H1 (cell line): ENCODE results near the gene PRDM2. TPM values are rescaled to one million over a fixed set of nuclear protein-coding genes. Genes with fewer than 3 reads are reported as not detected.

Experiments
- CTCF ChIA-PET: fragments of 300-600 bp; sonication (Branson Sonifier 250); formaldehyde crosslinking; loops from one replicate; lab custom pipeline; 2021; ENCODE audit not compliant: partially characterized antibody; lab: Charles Lee
- POLR2A ChIA-PET: fragments of 300-600 bp; sonication (Branson Sonifier 250); formaldehyde crosslinking; loops from one replicate; lab custom pipeline; 2021; ENCODE audit warnings: inconsistent platforms; ENCODE audit not compliant: partially characterized antibody; lab: Charles Lee
- DNase-seq, 2 experiments: peaks; one replicate each; pipeline versions ENCODE4 v3.0.0 to v3.0.0-alpha.2; 2010 to 2022; ENCODE audit warnings: low spot score in 2 of 2, low read depth in 1 of 2, mixed read lengths in 1 of 2
- FAIRE-seq: peaks from 2 replicates; lab custom pipeline; 2011; peaks lifted over from hg19 to GRCh38; lab: Jason Lieb, UNC
- H2AFZ ChIP-seq: 2 replicates; pipeline ENCODE4 v1.8.1; 2012; ENCODE audit warnings: low read length, inconsistent platforms
- H2AK5ac ChIP-seq: 2 replicates; pipeline ENCODE4 v1.6.1; 2013; ENCODE audit warnings: low read depth, low read length
- H2BK120ac ChIP-seq: replicated peaks from 2 replicates; pipeline ENCODE3; 2013; ENCODE audit warnings: low read depth, low read length, inconsistent platforms
- H2BK12ac ChIP-seq: 2 replicates; pipeline ENCODE4 v1.6.1; 2013; ENCODE audit warnings: low read depth, low read length
- H2BK15ac ChIP-seq: 2 replicates; pipeline ENCODE4 v1.6.1; 2013; ENCODE audit warnings: low read length
- H2BK20ac ChIP-seq: 2 replicates; pipeline ENCODE4 v1.6.1; 2013; ENCODE audit warnings: low read length
- H2BK5ac ChIP-seq: 2 replicates; pipeline ENCODE4 v1.6.1; 2013; ENCODE audit warnings: low read depth, low read length
- H3K14ac ChIP-seq: 2 replicates; pipeline ENCODE4 v1.6.1; 2013; ENCODE audit warnings: inconsistent platforms; ENCODE audit not compliant: insufficient read length
- H3K18ac ChIP-seq: 2 replicates; pipeline ENCODE4 v1.6.1; 2013; ENCODE audit warnings: low read length; ENCODE audit errors: extremely low read depth
- H3K23ac ChIP-seq: 2 replicates; pipeline ENCODE4 v1.6.1; 2013; ENCODE audit warnings: inconsistent platforms; ENCODE audit not compliant: insufficient read length
- H3K23me2 ChIP-seq: 2 replicates; pipeline ENCODE4 v1.6.1; 2013; ENCODE audit warnings: low read depth, low read length
- H3K27ac ChIP-seq: 2 replicates; pipeline ENCODE4 v1.6.1; 2011; ENCODE audit warnings: low read depth, low read length, inconsistent platforms
- H3K27me3 ChIP-seq, 4 experiments: replicated peaks in 1 of 4; 1 replicate in 1 of 4; 2 replicates in 3 of 4; pipeline versions ENCODE4 v1.6.1 to v1.8.1; 2011 to 2013; ENCODE audit warnings: low read length in 3 of 4, mild to moderate bottlenecking in 3 of 4, inconsistent platforms in 2 of 4, mixed read lengths in 2 of 4, moderate library complexity in 1 of 4; ENCODE audit not compliant: control insufficient read depth in 3 of 4, insufficient read depth in 3 of 4; ENCODE audit errors: extremely low read depth in 1 of 4
- H3K36me3 ChIP-seq, 4 experiments: 2 replicates each; pipeline versions ENCODE4 v1.6.1 to v1.8.1; 2011 to 2013; ENCODE audit warnings: mild to moderate bottlenecking in 4 of 4, low read length in 3 of 4, moderate library complexity in 2 of 4, control low read depth in 1 of 4, inconsistent platforms in 1 of 4; ENCODE audit not compliant: insufficient read depth in 4 of 4, control insufficient read depth in 2 of 4
- H3K4ac ChIP-seq: replicated peaks from 2 replicates; pipeline ENCODE3; 2013; ENCODE audit warnings: low read length, low read depth, mixed read lengths, inconsistent platforms; ENCODE audit not compliant: insufficient read length
- H3K4me1 ChIP-seq, 4 experiments: replicated peaks in 1 of 4; 1 replicate in 1 of 4; 2 replicates in 3 of 4; pipeline versions ENCODE4 v1.6.1 to v1.8.1; 2011 to 2013; ENCODE audit warnings: low read length in 3 of 4, inconsistent platforms in 2 of 4, mixed read lengths in 1 of 4; ENCODE audit not compliant: insufficient read depth in 4 of 4, control insufficient read depth in 3 of 4
- H3K4me2 ChIP-seq, 2 experiments: 2 replicates each; pipeline versions ENCODE4 v1.6.1 to v1.8.1; 2011 to 2013; ENCODE audit warnings: low read depth in 2 of 2, low read length in 2 of 2, control low read depth in 1 of 2, inconsistent platforms in 1 of 2, mild to moderate bottlenecking in 1 of 2; ENCODE audit not compliant: insufficient read depth in 1 of 2
- H3K4me3 ChIP-seq, 4 experiments: fragments of 200-600, 300-600 bp in 1 of 4; sonication (generic), shearing (Covaris generic), sonication (Bioruptor Twin) in 1 of 4; 2 replicates each; pipeline versions ENCODE4 v1.5.1 to v1.8.1; 2011 to 2016; ENCODE audit warnings: low read length in 4 of 4, low read depth in 3 of 4, control low read depth in 2 of 4, inconsistent platforms in 2 of 4, mild to moderate bottlenecking in 2 of 4, mixed read lengths in 1 of 4, moderate library complexity in 1 of 4; ENCODE audit not compliant: insufficient read depth in 2 of 4; ENCODE audit errors: extremely low read depth in 1 of 4
- H3K56ac ChIP-seq: replicated peaks from 2 replicates; pipeline ENCODE3; 2013; ENCODE audit warnings: low read depth, mild to moderate bottlenecking, mixed read lengths, low read length, inconsistent platforms; ENCODE audit not compliant: insufficient read length
- H3K79me1 ChIP-seq: 2 replicates; pipeline ENCODE4 v1.6.1; 2013; ENCODE audit warnings: low read depth, low read length, control low read depth
- H3K79me2 ChIP-seq, 2 experiments: 2 replicates each; pipeline versions ENCODE4 v1.6.1 to v1.8.1; 2012 to 2013; ENCODE audit warnings: low read length in 2 of 2, mild to moderate bottlenecking in 2 of 2, inconsistent platforms in 1 of 2; ENCODE audit not compliant: insufficient read depth in 2 of 2, control insufficient read depth in 1 of 2
- H3K9ac ChIP-seq, 4 experiments: replicated peaks in 1 of 4; 1 replicate in 1 of 4; 2 replicates in 3 of 4; pipeline versions ENCODE4 v1.6.1 to v1.8.1; 2011 to 2013; ENCODE audit warnings: low read depth in 3 of 4, low read length in 3 of 4, control low read depth in 2 of 4, mild to moderate bottlenecking in 2 of 4, moderate library complexity in 2 of 4, inconsistent platforms in 1 of 4; ENCODE audit errors: extremely low read depth in 1 of 4
- H3K9me3 ChIP-seq, 2 experiments: 2 replicates each; pipeline versions ENCODE4 v1.6.1 to v1.8.1; 2012 to 2013; ENCODE audit warnings: mild to moderate bottlenecking in 2 of 2, moderate library complexity in 2 of 2, control low read depth in 1 of 2, inconsistent platforms in 1 of 2, low read depth in 1 of 2, low read length in 1 of 2, mixed read lengths in 1 of 2; ENCODE audit not compliant: insufficient read depth in 2 of 2
- H4K20me1 ChIP-seq, 2 experiments: replicated peaks in 1 of 2; 2 replicates each; pipeline versions ENCODE3 to v1.8.1; 2011 to 2013; ENCODE audit warnings: inconsistent platforms in 2 of 2, low read length in 2 of 2, mild to moderate bottlenecking in 1 of 2; ENCODE audit not compliant: insufficient read depth in 2 of 2, control insufficient read depth in 1 of 2
- H4K5ac ChIP-seq: 2 replicates; pipeline ENCODE4 v1.6.1; 2013; ENCODE audit warnings: low read length, low read depth, mixed read lengths, inconsistent platforms; ENCODE audit not compliant: insufficient read length
- H4K8ac ChIP-seq: 2 replicates; pipeline ENCODE4 v1.8.0; 2013; ENCODE audit warnings: mild to moderate bottlenecking, moderate library complexity, low read length, inconsistent platforms; ENCODE audit not compliant: insufficient read depth; ENCODE audit errors: extremely low read depth
- H4K91ac ChIP-seq: replicated peaks from 2 replicates; pipeline ENCODE3; 2013; ENCODE audit warnings: low read length, mixed read lengths, inconsistent platforms; ENCODE audit not compliant: insufficient read length
- ASH2L ChIP-seq: fragments of 200-600, 300-600 bp; sonication (generic); IDR thresholded peaks from one replicate; pipeline ENCODE4 v1.7.1; 2017; ENCODE audit warnings: low read length
- CBX5 ChIP-seq: fragments of 300-800, 300-1000 bp; sonication (generic); IDR thresholded peaks from 2 replicates; pipeline ENCODE4 v1.7.1; 2016; ENCODE audit warnings: antibody characterized with exemption, low read length, low read depth
- CEBPB ChIP-seq: IDR thresholded peaks from 2 replicates; pipeline ENCODE4 v1.6.1; 2012; ENCODE audit warnings: low read depth, low read length
- CREB1 ChIP-seq: IDR thresholded peaks from 2 replicates; pipeline ENCODE4 v1.6.1; 2012; ENCODE audit warnings: inconsistent platforms
- FOSL1 ChIP-seq: IDR thresholded peaks from 2 replicates; pipeline ENCODE4 v1.6.1; 2011; ENCODE audit warnings: mild to moderate bottlenecking, low read depth, low read length, moderate library complexity; ENCODE audit not compliant: insufficient read depth
- KDM1A ChIP-seq: fragments of 200-600, 300-600 bp; sonication (generic); IDR thresholded peaks from 2 replicates; pipeline ENCODE4 v1.7.1; 2016; ENCODE audit warnings: mild to moderate bottlenecking, low read length, borderline replicate concordance
- RAD21 ChIP-seq, 2 experiments: IDR thresholded peaks in 1 of 2; conservative IDR thresholded peaks in 1 of 2; 2 replicates each; pipeline ENCODE4 v1.6.1; 2011; ENCODE audit warnings: low read depth in 2 of 2, low read length in 2 of 2, improper control_type of control experiment in 1 of 2, inconsistent platforms in 1 of 2, mild to moderate bottlenecking in 1 of 2, moderate library complexity in 1 of 2
- RFX5 ChIP-seq: IDR thresholded peaks from 2 replicates; pipeline ENCODE4 v1.6.1; 2011; ENCODE audit warnings: low read depth, low read length, improper control_type of control experiment, borderline replicate concordance
- RNF2 ChIP-seq: fragments of 200-900, 300-1000 bp; sonication (generic); IDR thresholded peaks from 2 replicates; pipeline ENCODE4 v1.7.1; 2016; ENCODE audit warnings: borderline replicate concordance, low read depth, mild to moderate bottlenecking, antibody characterized with exemption, low read length; ENCODE audit not compliant: poor library complexity, severe bottlenecking; ENCODE audit errors: missing control alignments
- SIN3A ChIP-seq, 2 experiments: IDR thresholded peaks in 1 of 2; conservative IDR thresholded peaks in 1 of 2; 2 replicates each; pipeline ENCODE4 v1.6.1; 2011 to 2012; ENCODE audit warnings: low read length in 2 of 2, improper control_type of control experiment in 1 of 2, low read depth in 1 of 2, mild to moderate bottlenecking in 1 of 2
- SP1 ChIP-seq: IDR thresholded peaks from 2 replicates; pipeline ENCODE4 v1.6.1; 2011; ENCODE audit warnings: low read depth, low read length
- SUZ12 ChIP-seq: fragments of 200-600 bp; sonication (generic); IDR thresholded peaks from 2 replicates; pipeline ENCODE4 v1.6.1; 2012; ENCODE audit warnings: mild to moderate bottlenecking, inconsistent platforms, low read length, moderate library complexity, mixed read lengths
- WGBS, 2 experiments: shearing (Covaris generic) in 1 of 2; methylation state at CpG; one replicate each; pipeline versions ENCODE4 v1.1.6 to v1.1.7; 2013 to 2015; ENCODE audit warnings: low lambda C conversion rate in 2 of 2, mixed read lengths in 2 of 2, inconsistent platforms in 1 of 2, low coverage in 1 of 2, missing lambda C conversion rate in 1 of 2; ENCODE audit not compliant: insufficient replicate concordance in 2 of 2, insufficient coverage in 1 of 2, insufficient read length in 1 of 2; ENCODE audit errors: extremely low coverage in 1 of 2, missing lambda C conversion rate in 1 of 2; 5-methylcytosine and 5-hydroxymethylcytosine counted together
- polyA plus RNA-seq, 7 experiments: library from polyadenylated mRNA; depleted of rRNA in 3 of 7; stranded (reverse) in 5 of 7; unstranded in 2 of 7; fragments of >200 nt in 5 of 7; fragments of 200-250 nt in 2 of 7; gene quantifications; 1 replicate in 5 of 7; 2 replicates in 1 of 7; 4 replicates in 1 of 7; pipeline versions ENCODE4 v1.2.1 to v1.2.3, GENCODE V29; 2011 to 2013; ENCODE audit warnings: missing spikeins in 2 of 7, mixed read lengths in 2 of 7
- total RNA-seq: library from RNA; stranded (reverse); fragmentation: NEBNext Ultra II Directional; extraction: Animal tissue kit (Norgen Biotek cat#: 25700); gene quantifications from 2 replicates; pipeline ENCODE4 v1.2.1, GENCODE V29; 2021
- TF ChIP-seq, protein P1 (sequence below): IDR thresholded peaks from 2 replicates; pipeline ENCODE4 v1.6.1; 2012; ENCODE audit warnings: inconsistent platforms

The PRDM2 gene
- total and polyA plus RNA-seq, 2 of the 8 experiments (the other 6 are each of a cell fraction or from before 2014, with no cell fraction given): 5.8 to 21.2 TPM

DNA sequence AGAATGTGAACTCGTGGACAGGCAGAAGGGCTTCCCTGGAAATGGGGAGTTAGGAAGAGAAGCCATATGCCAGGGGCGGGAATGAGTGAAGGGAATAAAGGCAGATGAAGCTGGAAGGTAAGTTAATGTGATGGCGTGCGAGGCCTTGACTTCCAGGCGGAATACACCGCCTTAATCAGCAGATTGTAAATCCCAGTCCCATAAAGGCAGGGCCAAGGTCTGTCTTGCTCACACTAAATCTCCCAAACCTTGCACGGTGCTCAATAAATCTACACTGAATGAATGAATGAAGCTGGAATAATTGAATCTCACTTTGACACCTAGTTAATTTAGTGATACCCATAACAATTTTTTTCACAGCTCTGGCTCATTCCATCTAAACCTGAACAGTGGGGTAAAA lies 16.8 kb upstream of the PRDM2 start:
- ChIA-PET POLR2A (no interaction called here), CTCF (interaction anchor here (0.7 to 1.4 kb wide), 3 partner anchors 19 to 396 kb away, joined by 3 to 4 read pairs (median 3); no protein-coding TSS in a partner anchor)
- no peak overlapping the region for H3K18ac ChIP-seq
- H4K8ac ChIP-seq: no peak overlapping the region
- no peaks in the 10 kb centered on the region for H3K4me1 ChIP-seq
- H3K23ac ChIP-seq: no peak overlapping the region
- no peak overlapping the region for H3K27ac ChIP-seq
- H3K23me2 ChIP-seq: no peaks in the 10 kb centered on the region
- no peaks in the 10 kb centered on the region for H4K20me1 ChIP-seq
- no peak overlapping the region for H2BK120ac ChIP-seq
- no peak for DNase-seq
- no peak overlapping the region for H4K5ac ChIP-seq
- FAIRE-seq: no peak
- H3K14ac ChIP-seq: no peak overlapping the region
- H3K9ac ChIP-seq: no peak overlapping the region
- H2BK5ac ChIP-seq: no peak overlapping the region
- no peak overlapping the region for H3K4me3 ChIP-seq
- no peaks in the 10 kb centered on the region; a peak in 1 of 4 replicates for H3K9me3 ChIP-seq
- no peak overlapping the region for H2BK20ac ChIP-seq
- no peak overlapping the region for H2BK15ac ChIP-seq
- no peak overlapping the region for H2BK12ac ChIP-seq
- no peak overlapping the region for H3K4me2 ChIP-seq
- no peaks in the 10 kb centered on the region for H3K27me3 ChIP-seq
- H3K79me1 ChIP-seq: no peaks in the 10 kb centered on the region
- TF ChIP-seq KDM1A (no peak), SIN3A (conservative IDR thresholded peaks at IDR 0.05 in 1 of 2, IDR thresholded peaks at IDR 0.05 in 1 of 2; ENCODE audit: low read depth in 1 of 2, low read length in 2 of 2) (no peak), CBX5 (no peak), SP1 (no peak), FOSL1 (no peak), SUZ12 (no peak), ASH2L (no peak), RNF2 (no peak), RAD21 (IDR thresholded peaks at IDR 0.05 in 1 of 2, conservative IDR thresholded peaks at IDR 0.05 in 1 of 2; ENCODE audit: low read depth in 2 of 2, low read length in 2 of 2) (no peak), CEBPB (no peak), CREB1 (no peak), RFX5 (no peak)
- TF ChIP-seq, protein P1, sequence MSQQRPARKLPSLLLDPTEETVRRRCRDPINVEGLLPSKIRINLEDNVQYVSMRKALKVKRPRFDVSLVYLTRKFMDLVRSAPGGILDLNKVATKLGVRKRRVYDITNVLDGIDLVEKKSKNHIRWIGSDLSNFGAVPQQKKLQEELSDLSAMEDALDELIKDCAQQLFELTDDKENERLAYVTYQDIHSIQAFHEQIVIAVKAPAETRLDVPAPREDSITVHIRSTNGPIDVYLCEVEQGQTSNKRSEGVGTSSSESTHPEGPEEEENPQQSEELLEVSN: no peak
- no peak overlapping the region for H3K4ac ChIP-seq
- H3K79me2 ChIP-seq: no peaks in the 10 kb centered on the region
- no peaks in the 10 kb centered on the region for H3K36me3 ChIP-seq
- H4K91ac ChIP-seq: no peak overlapping the region
- no peak overlapping the region for H2AFZ ChIP-seq
- H3K56ac ChIP-seq: no peak overlapping the region
- 90% methylated on average over 7 of the region's 7 CpGs; no CpG with 5 or more reads in 1 of the 2 experiments for WGBS, 2 experiments
- H2AK5ac ChIP-seq: no peak overlapping the region
